ENCODE data around the gene AGAP4. TPM values are rescaled to one million over a fixed set of nuclear protein-coding genes. Genes with fewer than 3 reads are reported as not detected.
"Not testable (repeated sequence)": the region's sequence is repeated elsewhere in the genome, so short reads cannot be mapped to it uniquely, and the experiment has no call there.

The AGAP4 gene
- total RNA-seq, 2 donors from 2014 or later = 25.8 to 47.9 TPM

- not testable (repeated sequence) for DNase-seq (ENCODE audit: low spot score)
Observed at GRCh38 chr10:45814146-45814545, 33.2 kb downstream of the AGAP4 start.

GRCh38 chr10:45812959-45813358 lies 34.3 kb downstream of the AGAP4 start:
- H3K27ac Mint-ChIP-seq; H3K4me1 Mint-ChIP-seq (ENCODE audit: low read depth in 2 of 2); H3K4me3 Mint-ChIP-seq; DNase-seq (ENCODE audit: low spot score); H3K27me3 Mint-ChIP-seq; H3K9me3 Mint-ChIP-seq; ATAC-seq; H3K36me3 Mint-ChIP-seq: not testable (repeated sequence)

More at GRCh38 chr10:45814146-45814545, 33.2 kb downstream of the AGAP4 start:
- H3K4me3 Mint-ChIP-seq; H3K27ac Mint-ChIP-seq; ATAC-seq; H3K27me3 Mint-ChIP-seq; H3K9me3 Mint-ChIP-seq; H3K4me1 Mint-ChIP-seq (ENCODE audit: low read depth in 2 of 2); H3K36me3 Mint-ChIP-seq: not testable (repeated sequence)

GRCh38 chr10:45811075-45811474 lies 36.2 kb downstream of the AGAP4 start:
- no peak overlapping the region for H3K4me3 Mint-ChIP-seq
- H3K27ac Mint-ChIP-seq = no peak overlapping the region
- no peak for ATAC-seq

GRCh38 chr10:45809837-45810236 lies 37.5 kb downstream of the AGAP4 start:
- Mint-ChIP-seq H3K4me1 (ENCODE audit: low read depth in 2 of 2) (no peaks in the 10 kb centered on the region), H3K27ac (no peak overlapping the region), H3K4me3 (no peak overlapping the region), H3K9me3 (no peaks in the 10 kb centered on the region), H3K36me3 (no peaks in the 10 kb centered on the region), H3K27me3 (peaks cover 2 to 7% of the 10 kb centered on the region in 2 donors)
- DNase-seq (ENCODE audit: low spot score) = no peak
- no peak for ATAC-seq

More at GRCh38 chr10:45811075-45811474, 36.2 kb downstream of the AGAP4 start:
- peaks cover 2 to 7% of the 10 kb centered on the region in 2 donors for H3K27me3 Mint-ChIP-seq
- H3K9me3 Mint-ChIP-seq = no peaks in the 10 kb centered on the region
- no peak for DNase-seq (ENCODE audit: low spot score)
- H3K4me1 Mint-ChIP-seq (ENCODE audit: low read depth in 2 of 2) = no peaks in the 10 kb centered on the region
- H3K36me3 Mint-ChIP-seq = no peaks in the 10 kb centered on the region

- ATAC-seq; DNase-seq (ENCODE audit: low spot score); H3K27me3 Mint-ChIP-seq; H3K27ac Mint-ChIP-seq; H3K9me3 Mint-ChIP-seq; H3K36me3 Mint-ChIP-seq; H3K4me3 Mint-ChIP-seq: not testable (repeated sequence)
- H3K4me1 Mint-ChIP-seq (ENCODE audit: low read depth in 2 of 2) = peaks cover 0 to 11% of the 10 kb centered on the region in 2 donors
Observed at GRCh38 chr10:45804996-45805395, 42.3 kb downstream of the AGAP4 start.

- peak in 1 of 2 donors; percentile 55 for ATAC-seq
- not testable (repeated sequence) for H3K4me3 Mint-ChIP-seq; H3K27ac Mint-ChIP-seq; DNase-seq (ENCODE audit: low spot score); H3K36me3 Mint-ChIP-seq; H3K27me3 Mint-ChIP-seq; H3K9me3 Mint-ChIP-seq
- peaks cover 0 to 11% of the 10 kb centered on the region in 2 donors for H3K4me1 Mint-ChIP-seq (ENCODE audit: low read depth in 2 of 2)
Observed at GRCh38 chr10:45803060-45804010, 44.0 kb downstream of the AGAP4 start.

- not testable (repeated sequence) for H3K9me3 Mint-ChIP-seq; H3K27me3 Mint-ChIP-seq; ATAC-seq; DNase-seq (ENCODE audit: low spot score); H3K4me1 Mint-ChIP-seq (ENCODE audit: low read depth in 2 of 2); H3K36me3 Mint-ChIP-seq; H3K4me3 Mint-ChIP-seq; H3K27ac Mint-ChIP-seq
Observed at GRCh38 chr10:45794761-45795160, 52.5 kb downstream of the AGAP4 start.

- not testable (repeated sequence) for H3K4me1 Mint-ChIP-seq (ENCODE audit: low read depth in 2 of 2); H3K27ac Mint-ChIP-seq; DNase-seq (ENCODE audit: low spot score); ATAC-seq; H3K9me3 Mint-ChIP-seq; H3K36me3 Mint-ChIP-seq; H3K27me3 Mint-ChIP-seq; H3K4me3 Mint-ChIP-seq
Observed at GRCh38 chr10:45790694-45791426, 56.4 kb downstream of the AGAP4 start.

- H3K36me3 Mint-ChIP-seq; H3K4me3 Mint-ChIP-seq; H3K9me3 Mint-ChIP-seq; DNase-seq (ENCODE audit: low spot score); H3K4me1 Mint-ChIP-seq (ENCODE audit: low read depth in 2 of 2); ATAC-seq; H3K27ac Mint-ChIP-seq; H3K27me3 Mint-ChIP-seq: not testable (repeated sequence)
Observed at GRCh38 chr10:45789991-45790390, 57.3 kb downstream of the AGAP4 start.

GRCh38 chr10:45787212-45787741 lies 60.0 kb downstream of the AGAP4 start:
- DNase-seq (ENCODE audit: low spot score); ATAC-seq; H3K9me3 Mint-ChIP-seq; H3K4me3 Mint-ChIP-seq; H3K36me3 Mint-ChIP-seq; H3K27ac Mint-ChIP-seq; H3K4me1 Mint-ChIP-seq (ENCODE audit: low read depth in 2 of 2); H3K27me3 Mint-ChIP-seq: not testable (repeated sequence)

- H3K27me3 Mint-ChIP-seq; H3K9me3 Mint-ChIP-seq; H3K36me3 Mint-ChIP-seq; H3K4me1 Mint-ChIP-seq (ENCODE audit: low read depth in 2 of 2); H3K27ac Mint-ChIP-seq; ATAC-seq; H3K4me3 Mint-ChIP-seq; DNase-seq (ENCODE audit: low spot score): not testable (repeated sequence)
Observed at GRCh38 chr10:45786217-45786616, 61.1 kb downstream of the AGAP4 start.

All from natural killer cell treated with Interleukin-12 subunit alpha and Interleukin-12 subunit beta and Interleukin-15 and Interleukin-18, amount 100 ng/mL, for 72 hours (primary cell).